GM12801 (cell line): ENCODE results near the gene PLCL2.

Source experiments
- TF ChIP-seq, protein P1 (sequence below): IDR thresholded peaks from one replicate; pipeline ENCODE4 v1.5.1; 2011; ENCODE audit warnings: control low read depth; ENCODE audit not compliant: insufficient read length; ENCODE audit errors: extremely low read depth

PLCL2 gene

GRCh38 chr3:16950845-16951244 lies 66.1 kb downstream of the PLCL2 start:
- TF ChIP-seq, protein P1, sequence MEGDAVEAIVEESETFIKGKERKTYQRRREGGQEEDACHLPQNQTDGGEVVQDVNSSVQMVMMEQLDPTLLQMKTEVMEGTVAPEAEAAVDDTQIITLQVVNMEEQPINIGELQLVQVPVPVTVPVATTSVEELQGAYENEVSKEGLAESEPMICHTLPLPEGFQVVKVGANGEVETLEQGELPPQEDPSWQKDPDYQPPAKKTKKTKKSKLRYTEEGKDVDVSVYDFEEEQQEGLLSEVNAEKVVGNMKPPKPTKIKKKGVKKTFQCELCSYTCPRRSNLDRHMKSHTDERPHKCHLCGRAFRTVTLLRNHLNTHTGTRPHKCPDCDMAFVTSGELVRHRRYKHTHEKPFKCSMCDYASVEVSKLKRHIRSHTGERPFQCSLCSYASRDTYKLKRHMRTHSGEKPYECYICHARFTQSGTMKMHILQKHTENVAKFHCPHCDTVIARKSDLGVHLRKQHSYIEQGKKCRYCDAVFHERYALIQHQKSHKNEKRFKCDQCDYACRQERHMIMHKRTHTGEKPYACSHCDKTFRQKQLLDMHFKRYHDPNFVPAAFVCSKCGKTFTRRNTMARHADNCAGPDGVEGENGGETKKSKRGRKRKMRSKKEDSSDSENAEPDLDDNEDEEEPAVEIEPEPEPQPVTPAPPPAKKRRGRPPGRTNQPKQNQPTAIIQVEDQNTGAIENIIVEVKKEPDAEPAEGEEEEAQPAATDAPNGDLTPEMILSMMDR = no peak

DNA sequence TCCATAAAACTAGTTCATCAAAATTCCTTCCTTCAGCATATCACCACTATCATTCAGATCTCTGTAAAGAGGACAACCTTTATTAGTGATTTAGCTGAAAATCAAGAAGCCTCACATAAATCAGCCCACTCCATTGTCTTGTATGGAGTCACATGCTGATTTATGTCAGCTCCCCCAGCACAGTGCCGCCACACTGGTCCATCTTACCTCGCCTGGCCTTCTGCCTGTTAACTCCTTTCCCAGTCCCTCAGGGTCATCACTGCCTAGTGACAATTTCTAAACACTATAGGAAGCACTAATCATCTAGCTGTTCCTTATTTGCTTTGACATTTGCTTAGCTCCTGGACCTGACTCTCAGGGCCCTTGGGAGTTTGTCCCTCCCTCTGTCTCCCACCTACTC lies 75.4 kb downstream of the PLCL2 start:
- TF ChIP-seq, protein P1 = no peak

DNA sequence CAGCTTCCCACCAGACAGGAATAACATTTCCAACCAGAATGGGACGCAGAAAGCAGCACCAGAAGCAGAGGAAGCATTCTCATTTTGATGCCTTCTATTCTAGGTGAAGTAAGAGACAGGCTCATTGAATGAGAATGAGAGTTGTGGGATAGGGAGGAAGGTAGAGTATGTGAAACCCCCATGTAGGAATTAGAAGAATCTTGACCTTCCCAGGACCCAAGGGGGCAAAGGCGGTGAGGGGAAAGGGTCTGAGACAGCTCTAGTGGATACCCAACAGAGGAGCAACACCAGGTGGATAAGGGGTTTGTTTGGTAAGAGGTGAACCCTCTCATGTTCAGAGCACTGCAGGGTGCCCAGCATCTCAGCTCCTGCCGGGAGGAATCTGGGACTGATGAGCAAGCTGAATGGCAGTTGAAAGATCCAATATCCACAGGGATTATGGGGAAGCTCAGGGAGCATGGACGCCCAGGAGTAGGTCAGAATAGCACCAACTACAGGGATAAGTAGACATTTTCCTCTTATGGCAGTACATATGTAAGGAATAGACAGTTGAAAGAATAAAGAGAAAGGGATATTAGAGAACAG lies 77.0 kb downstream of the PLCL2 start:
- TF ChIP-seq, protein P1 = no peak

GRCh38 chr3:16975083-16975482 lies 90.3 kb downstream of the PLCL2 start:
- TF ChIP-seq, protein P1 = no peak

- TF ChIP-seq, protein P1 = no peak
Observed at GRCh38 chr3:16978234-16978920, 93.6 kb downstream of the PLCL2 start.

DNA sequence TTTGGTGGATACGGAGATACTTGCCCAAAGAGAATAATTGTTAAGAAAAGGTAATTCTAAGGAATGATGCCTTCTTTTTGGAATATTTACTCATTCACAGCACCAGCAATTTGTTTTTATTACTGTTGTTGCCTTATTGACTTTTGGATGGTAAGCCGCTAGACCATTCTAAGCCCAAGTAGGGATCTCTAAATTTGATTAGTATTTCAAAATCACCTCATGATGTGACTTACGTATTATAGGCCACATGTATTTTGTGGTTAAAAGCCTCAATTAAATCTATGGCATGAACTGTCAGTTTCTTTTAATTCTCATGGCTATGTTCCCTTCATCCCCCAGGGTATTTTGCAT lies 94.1 kb downstream of the PLCL2 start:
- TF ChIP-seq, protein P1 = no peak

DNA sequence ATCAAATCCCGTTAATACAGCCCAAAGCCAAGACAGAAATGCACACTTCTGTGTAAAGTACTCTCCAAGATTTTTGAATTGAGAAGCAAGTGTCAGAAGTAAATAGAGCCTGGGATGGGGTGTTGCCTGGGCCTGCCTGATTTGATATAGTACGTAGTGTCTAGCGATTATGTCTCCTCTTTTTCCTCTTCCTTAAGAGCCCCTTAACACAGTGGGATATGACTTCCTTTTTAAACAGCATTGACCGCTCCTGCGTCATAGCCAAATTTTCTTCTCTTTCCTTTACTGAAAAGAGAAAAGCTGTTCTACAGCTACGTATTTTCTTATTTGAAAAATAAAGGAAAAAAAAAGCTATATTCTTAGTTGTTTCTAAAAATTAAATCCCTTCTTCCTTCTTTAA lies 97.7 kb downstream of the PLCL2 start:
- TF ChIP-seq, protein P1 = no peak
